ENCODE results near the gene WDPCP.
A peak's percentile ranks its signal among the peaks of the same experiment; 100 is the strongest.
"Not testable (repeated sequence)": the region's sequence is repeated elsewhere in the genome, so short reads cannot be mapped to it uniquely, and the experiment has no call there.

The WDPCP gene

GRCh38 chr2:63576546-63576945, 11.7 kb downstream of the WDPCP start:
- H3K36me3 Mint-ChIP-seq, result peaks cover 6% of the 10 kb centered on the region
- peaks cover 12% of the 10 kb centered on the region for H3K4me1 Mint-ChIP-seq (ENCODE audit: low read depth)
- no peak overlapping the region for H3K27ac Mint-ChIP-seq

GRCh38 chr2:63573726-63574345, 14.4 kb downstream of the WDPCP start:
- H3K36me3 Mint-ChIP-seq, result peaks cover 19% of the 10 kb centered on the region
- H3K4me1 Mint-ChIP-seq (ENCODE audit: low read depth); H3K27me3 Mint-ChIP-seq; H3K9me3 Mint-ChIP-seq (ENCODE audit: low read depth); H3K27ac Mint-ChIP-seq; H3K4me3 Mint-ChIP-seq: not testable (repeated sequence)

More at GRCh38 chr2:63576546-63576945, 11.7 kb downstream of the WDPCP start:
- peaks cover 4% of the 10 kb centered on the region for H3K9me3 Mint-ChIP-seq (ENCODE audit: low read depth)
- no peaks in the 10 kb centered on the region for H3K27me3 Mint-ChIP-seq
- H3K4me3 Mint-ChIP-seq, result no peak overlapping the region

GRCh38 chr2:63573026-63573425, 15.3 kb downstream of the WDPCP start:
- not testable (repeated sequence) for H3K27me3 Mint-ChIP-seq; H3K27ac Mint-ChIP-seq; H3K4me3 Mint-ChIP-seq; H3K4me1 Mint-ChIP-seq (ENCODE audit: low read depth)
- Mint-ChIP-seq H3K9me3 (ENCODE audit: low read depth) (peaks cover 14% of the 10 kb centered on the region), H3K36me3 (peaks cover 25% of the 10 kb centered on the region)

GRCh38 chr2:63572001-63572400, 16.3 kb downstream of the WDPCP start:
- Mint-ChIP-seq H3K9me3 (ENCODE audit: low read depth) (peaks cover 22% of the 10 kb centered on the region), H3K4me3 (no peak overlapping the region), H3K4me1 (ENCODE audit: low read depth) (peaks cover 2% of the 10 kb centered on the region), H3K27ac (no peak overlapping the region), H3K27me3 (no peaks in the 10 kb centered on the region), H3K36me3 (peaks cover 31% of the 10 kb centered on the region)

- Mint-ChIP-seq H3K27ac (no peak overlapping the region), H3K9me3 (ENCODE audit: low read depth) (peaks cover 28% of the 10 kb centered on the region), H3K27me3 (no peaks in the 10 kb centered on the region), H3K4me3 (no peak overlapping the region), H3K4me1 (ENCODE audit: low read depth) (no peaks in the 10 kb centered on the region), H3K36me3 (peaks cover 32% of the 10 kb centered on the region)
Measured at GRCh38 chr2:63571291-63571690, 17.0 kb downstream of the WDPCP start.

GRCh38 chr2:63569740-63570139, 18.5 kb downstream of the WDPCP start:
- Mint-ChIP-seq H3K4me1 (ENCODE audit: low read depth) (no peaks in the 10 kb centered on the region), H3K9me3 (ENCODE audit: low read depth) (peaks cover 32% of the 10 kb centered on the region), H3K4me3 (no peak overlapping the region), H3K27me3 (no peaks in the 10 kb centered on the region), H3K27ac (no peak overlapping the region), H3K36me3 (peaks cover 35% of the 10 kb centered on the region)

GRCh38 chr2:63562751-63563150, 25.5 kb downstream of the WDPCP start:
- H3K4me1 Mint-ChIP-seq (ENCODE audit: low read depth), result peaks cover 4% of the 10 kb centered on the region
- H3K27me3 Mint-ChIP-seq, result no peaks in the 10 kb centered on the region
- H3K9me3 Mint-ChIP-seq (ENCODE audit: low read depth), result peaks cover 20% of the 10 kb centered on the region
- no peak overlapping the region for H3K27ac Mint-ChIP-seq
- peaks cover 37% of the 10 kb centered on the region for H3K36me3 Mint-ChIP-seq
- no peak overlapping the region for H3K4me3 Mint-ChIP-seq

- not testable (repeated sequence) for H3K27me3 Mint-ChIP-seq; H3K27ac Mint-ChIP-seq; H3K9me3 Mint-ChIP-seq (ENCODE audit: low read depth); H3K4me3 Mint-ChIP-seq
- Mint-ChIP-seq H3K4me1 (ENCODE audit: low read depth) (peaks cover 11% of the 10 kb centered on the region), H3K36me3 (peaks cover 42% of the 10 kb centered on the region)
Measured at GRCh38 chr2:63558922-63559321, 29.4 kb downstream of the WDPCP start.

- H3K27ac Mint-ChIP-seq; H3K27me3 Mint-ChIP-seq; H3K9me3 Mint-ChIP-seq (ENCODE audit: low read depth): not testable (repeated sequence)
- H3K4me1 Mint-ChIP-seq (ENCODE audit: low read depth), result peaks cover 11% of the 10 kb centered on the region
- H3K36me3 Mint-ChIP-seq, result peaks cover 41% of the 10 kb centered on the region
- H3K4me3 Mint-ChIP-seq, result peak overlapping the region; percentile 4
Measured at GRCh38 chr2:63557819-63558218, 30.5 kb downstream of the WDPCP start.

GRCh38 chr2:63555931-63556330, 32.3 kb downstream of the WDPCP start:
- H3K4me3 Mint-ChIP-seq, result no peak overlapping the region
- no peak overlapping the region for H3K27ac Mint-ChIP-seq
- peaks cover 4% of the 10 kb centered on the region for H3K9me3 Mint-ChIP-seq (ENCODE audit: low read depth)
- H3K4me1 Mint-ChIP-seq (ENCODE audit: low read depth), result peaks cover 11% of the 10 kb centered on the region
- H3K36me3 Mint-ChIP-seq, result peaks cover 33% of the 10 kb centered on the region
- H3K27me3 Mint-ChIP-seq, result no peaks in the 10 kb centered on the region

GRCh38 chr2:63555299-63555698, 33.0 kb downstream of the WDPCP start:
- Mint-ChIP-seq H3K4me1 (ENCODE audit: low read depth) (peaks cover 12% of the 10 kb centered on the region), H3K9me3 (ENCODE audit: low read depth) (peaks cover 4% of the 10 kb centered on the region), H3K27me3 (no peaks in the 10 kb centered on the region), H3K27ac (no peak overlapping the region), H3K36me3 (peaks cover 30% of the 10 kb centered on the region), H3K4me3 (no peak overlapping the region)

- Mint-ChIP-seq H3K4me3 (no peak overlapping the region), H3K27me3 (no peaks in the 10 kb centered on the region), H3K36me3 (peaks cover 22% of the 10 kb centered on the region), H3K27ac (no peak overlapping the region), H3K4me1 (ENCODE audit: low read depth) (peaks cover 11% of the 10 kb centered on the region), H3K9me3 (ENCODE audit: low read depth) (peaks cover 4% of the 10 kb centered on the region)
Measured at GRCh38 chr2:63553049-63553448, 35.2 kb downstream of the WDPCP start.

GRCh38 chr2:63545023-63545422, 43.3 kb downstream of the WDPCP start:
- H3K4me1 Mint-ChIP-seq (ENCODE audit: low read depth), result no peaks in the 10 kb centered on the region
- H3K27me3 Mint-ChIP-seq, result no peaks in the 10 kb centered on the region
- no peak overlapping the region for H3K4me3 Mint-ChIP-seq
- H3K9me3 Mint-ChIP-seq (ENCODE audit: low read depth), result no peaks in the 10 kb centered on the region
- H3K27ac Mint-ChIP-seq, result no peak overlapping the region
- peaks cover 10% of the 10 kb centered on the region for H3K36me3 Mint-ChIP-seq

- H3K27ac Mint-ChIP-seq, result no peak overlapping the region
Measured at GRCh38 chr2:63544017-63544627, 44.2 kb downstream of the WDPCP start.

GRCh38 chr2:63539416-63540162, 48.7 kb downstream of the WDPCP start:
- no peaks in the 10 kb centered on the region for H3K27me3 Mint-ChIP-seq
- H3K27ac Mint-ChIP-seq, result no peak overlapping the region
- H3K4me3 Mint-ChIP-seq, result no peak overlapping the region

More at GRCh38 chr2:63544017-63544627, 44.2 kb downstream of the WDPCP start:
- Mint-ChIP-seq H3K4me3 (no peak overlapping the region), H3K4me1 (ENCODE audit: low read depth) (no peaks in the 10 kb centered on the region), H3K27me3 (no peaks in the 10 kb centered on the region), H3K9me3 (ENCODE audit: low read depth) (no peaks in the 10 kb centered on the region), H3K36me3 (peaks cover 8% of the 10 kb centered on the region)

More at GRCh38 chr2:63539416-63540162, 48.7 kb downstream of the WDPCP start:
- H3K4me1 Mint-ChIP-seq (ENCODE audit: low read depth), result no peaks in the 10 kb centered on the region
- H3K9me3 Mint-ChIP-seq (ENCODE audit: low read depth), result peaks cover 4% of the 10 kb centered on the region
- H3K36me3 Mint-ChIP-seq, result peaks cover 14% of the 10 kb centered on the region
